ENCODE data around the gene ERGIC2. TPM values are rescaled to one million over a fixed set of nuclear protein-coding genes. Genes with fewer than 3 reads are reported as not detected.

ERGIC2 gene
- total RNA-seq = 73.4 to 106 TPM (median 74.4 TPM) in 3 replicates
- long read RNA-seq, full-length matches to known transcripts = 95 of 108 reads
- long read RNA-seq, partial matches to known transcripts = 4 of 108 reads
- long read RNA-seq, other reads (novel, unspliced or antisense) = 9 of 108 reads

- peaks cover 2% of the 10 kb centered on the region for H3K36me3 Mint-ChIP-seq (ENCODE audit: low read depth)
- H3K4me1 Mint-ChIP-seq (ENCODE audit: low read depth) = peaks cover 28% of the 10 kb centered on the region
- no peaks in the 10 kb centered on the region for H3K27me3 Mint-ChIP-seq (ENCODE audit: low read depth)
- peak within 1 kb of the TSS; percentile 92 for H3K4me3 Mint-ChIP-seq (ENCODE audit: unreplicated experiment)
- H3K9me3 Mint-ChIP-seq (ENCODE audit: low read depth) = peaks cover 3% of the 10 kb centered on the region
- DNase-seq (ENCODE audit: low spot score) = no peak
- peak; percentile 6 for TF ChIP-seq CTCF (IDR thresholded peaks at IDR 0.05)
- peak within 1 kb of the TSS; percentile 97 for H3K27ac Mint-ChIP-seq (ENCODE audit: unreplicated experiment)
Observed at GRCh38 chr12:29380536-29381523, at the start of gene ERGIC2. TSS of gene ERGIC2 (minus strand) at chr12:29381172. CDS start at chr12:29371633, 9,539 bp downstream.

GRCh38 chr12:29430716-29431044 is 49.7 kb upstream of the ERGIC2 start:
- peaks cover 4% of the 10 kb centered on the region for H3K9me3 Mint-ChIP-seq (ENCODE audit: low read depth)
- no peak overlapping the region for H3K27ac Mint-ChIP-seq (ENCODE audit: unreplicated experiment)
- H3K4me1 Mint-ChIP-seq (ENCODE audit: low read depth) = peaks cover 22% of the 10 kb centered on the region
- peaks cover 4% of the 10 kb centered on the region for H3K27me3 Mint-ChIP-seq (ENCODE audit: low read depth)
- H3K36me3 Mint-ChIP-seq (ENCODE audit: low read depth) = peaks cover 6% of the 10 kb centered on the region
- TF ChIP-seq CTCF (IDR thresholded peaks at IDR 0.05) = no peak
- DNase-seq (ENCODE audit: low spot score) = no peak
- no peak overlapping the region for H3K4me3 Mint-ChIP-seq (ENCODE audit: unreplicated experiment)

GRCh38 chr12:29429999-29430715 is 49.2 kb upstream of the ERGIC2 start:
- H3K4me1 Mint-ChIP-seq (ENCODE audit: low read depth) = peaks cover 27% of the 10 kb centered on the region
- H3K27ac Mint-ChIP-seq (ENCODE audit: unreplicated experiment) = no peak overlapping the region
- peaks cover 6% of the 10 kb centered on the region for H3K36me3 Mint-ChIP-seq (ENCODE audit: low read depth)
- no peak overlapping the region for H3K4me3 Mint-ChIP-seq (ENCODE audit: unreplicated experiment)
- TF ChIP-seq CTCF (IDR thresholded peaks at IDR 0.05) = no peak
- H3K27me3 Mint-ChIP-seq (ENCODE audit: low read depth) = peaks cover 4% of the 10 kb centered on the region
- DNase-seq (ENCODE audit: low spot score) = no peak
- H3K9me3 Mint-ChIP-seq (ENCODE audit: low read depth) = peaks cover 4% of the 10 kb centered on the region

- H3K27me3 Mint-ChIP-seq (ENCODE audit: low read depth) = peaks cover 4% of the 10 kb centered on the region
- peak overlapping the region; percentile 76 for H3K27ac Mint-ChIP-seq (ENCODE audit: unreplicated experiment)
Observed at GRCh38 chr12:29428633-29429032, 47.7 kb upstream of the ERGIC2 start.

More at GRCh38 chr12:29428633-29429032, 47.7 kb upstream of the ERGIC2 start:
- no peak for TF ChIP-seq CTCF (IDR thresholded peaks at IDR 0.05)
- H3K9me3 Mint-ChIP-seq (ENCODE audit: low read depth) = peaks cover 9% of the 10 kb centered on the region
- H3K36me3 Mint-ChIP-seq (ENCODE audit: low read depth) = peaks cover 9% of the 10 kb centered on the region
- no peak overlapping the region for H3K4me3 Mint-ChIP-seq (ENCODE audit: unreplicated experiment)
- H3K4me1 Mint-ChIP-seq (ENCODE audit: low read depth) = peaks cover 30% of the 10 kb centered on the region
- DNase-seq (ENCODE audit: low spot score) = no peak
